Right hindlimb (tissue), 1 donor: ENCODE measurements around the gene ZKSCAN4.

ENCODE experiments used
- DNase-seq: peaks from one replicate; pipeline ENCODE4 v3.0.0-alpha.2; 2018

ZKSCAN4 gene

GRCh38 chr6:28252009-28252975, at the start of gene ZKSCAN4:
Gene ZKSCAN4, minus strand, starts transcription at chr6:28252269. Its CDS starts 289 bp downstream, at chr6:28251980.
- DNase-seq, result peak; percentile 85

GRCh38 chr6:28296520-28297060, 44.5 kb upstream of the ZKSCAN4 start:
- no peak for DNase-seq

- no peak for DNase-seq
Observed at GRCh38 chr6:28295326-28295725, 43.3 kb upstream of the ZKSCAN4 start.

GRCh38 chr6:28291573-28291972, 39.5 kb upstream of the ZKSCAN4 start:
- DNase-seq, result no peak

- DNase-seq, result no peak
Observed at GRCh38 chr6:28282926-28283325, 30.9 kb upstream of the ZKSCAN4 start.

- DNase-seq, result peak; percentile 83
Observed at GRCh38 chr6:28281288-28282064, 29.4 kb upstream of the ZKSCAN4 start, which contains the start of gene PGBD1. Gene PGBD1, plus strand, starts transcription at chr6:28281572. Its CDS starts 2,242 bp downstream, at chr6:28283814.

- DNase-seq, result no peak
Observed at GRCh38 chr6:28280595-28281287, 28.7 kb upstream of the ZKSCAN4 start.

GRCh38 chr6:28277746-28278145, 25.7 kb upstream of the ZKSCAN4 start:
- DNase-seq, result no peak

GRCh38 chr6:28274888-28275287, 22.8 kb upstream of the ZKSCAN4 start:
- DNase-seq, result no peak

- DNase-seq, result no peak
Observed at GRCh38 chr6:28269492-28269891, 17.4 kb upstream of the ZKSCAN4 start.

- DNase-seq, result no peak
Observed at GRCh38 chr6:28267695-28268059, 15.6 kb upstream of the ZKSCAN4 start.

GRCh38 chr6:28266962-28267694, 15.1 kb upstream of the ZKSCAN4 start, which contains the start of gene ZSCAN26:
Gene ZSCAN26, plus strand, starts transcription at chr6:28267143. Its CDS starts 4,777 bp downstream, at chr6:28271920.
- peak; percentile 93 for DNase-seq

GRCh38 chr6:28266563-28266961, 14.5 kb upstream of the ZKSCAN4 start:
- no peak for DNase-seq

GRCh38 chr6:28264834-28265401, 12.8 kb upstream of the ZKSCAN4 start:
- DNase-seq, result no peak

GRCh38 chr6:28263922-28264321, 11.9 kb upstream of the ZKSCAN4 start:
- DNase-seq, result no peak

GRCh38 chr6:28258877-28259777, 7.1 kb upstream of the ZKSCAN4 start, which contains the start of gene NKAPL:
Gene NKAPL, plus strand, starts transcription at chr6:28259297. Its CDS starts 75 bp downstream, at chr6:28259372.
- DNase-seq, result peak; percentile 83

- DNase-seq, result no peak
Observed at GRCh38 chr6:28257042-28257441, 5.0 kb upstream of the ZKSCAN4 start.

- no peak for DNase-seq
Observed at GRCh38 chr6:28254121-28254519, 2.1 kb upstream of the ZKSCAN4 start.

GRCh38 chr6:28251661-28252008, 434 bp downstream of the ZKSCAN4 start:
- no peak for DNase-seq

GRCh38 chr6:28250747-28251146, 1.3 kb downstream of the ZKSCAN4 start:
- DNase-seq, result no peak
